H1 (cell line): ENCODE data around the gene COMP. TPM values are rescaled to one million over a fixed set of nuclear protein-coding genes. Genes with fewer than 3 reads are reported as not detected.
A peak's percentile ranks its signal among the peaks of the same experiment; 100 is the strongest.

Experiments
- CTCF ChIA-PET: fragments of 300-600 bp; sonication (Branson Sonifier 250); formaldehyde crosslinking; loops from one replicate; lab custom pipeline; 2021; ENCODE audit not compliant: partially characterized antibody; lab: Charles Lee
- POLR2A ChIA-PET: fragments of 300-600 bp; sonication (Branson Sonifier 250); formaldehyde crosslinking; loops from one replicate; lab custom pipeline; 2021; ENCODE audit warnings: inconsistent platforms; ENCODE audit not compliant: partially characterized antibody; lab: Charles Lee
- DNase-seq, 2 experiments: peaks; one replicate each; pipeline versions ENCODE4 v3.0.0 to v3.0.0-alpha.2; 2010 to 2022; ENCODE audit warnings: low spot score in 2 of 2, low read depth in 1 of 2, mixed read lengths in 1 of 2
- FAIRE-seq: peaks from 2 replicates; lab custom pipeline; 2011; peaks lifted over from hg19 to GRCh38; lab: Jason Lieb, UNC
- H2AFZ ChIP-seq: 2 replicates; pipeline ENCODE4 v1.8.1; 2012; ENCODE audit warnings: low read length, inconsistent platforms
- H2AK5ac ChIP-seq: 2 replicates; pipeline ENCODE4 v1.6.1; 2013; ENCODE audit warnings: low read depth, low read length
- H2BK120ac ChIP-seq: replicated peaks from 2 replicates; pipeline ENCODE3; 2013; ENCODE audit warnings: low read depth, low read length, inconsistent platforms
- H2BK12ac ChIP-seq: 2 replicates; pipeline ENCODE4 v1.6.1; 2013; ENCODE audit warnings: low read depth, low read length
- H2BK15ac ChIP-seq: 2 replicates; pipeline ENCODE4 v1.6.1; 2013; ENCODE audit warnings: low read length
- H2BK20ac ChIP-seq: 2 replicates; pipeline ENCODE4 v1.6.1; 2013; ENCODE audit warnings: low read length
- H2BK5ac ChIP-seq: 2 replicates; pipeline ENCODE4 v1.6.1; 2013; ENCODE audit warnings: low read depth, low read length
- H3K14ac ChIP-seq: 2 replicates; pipeline ENCODE4 v1.6.1; 2013; ENCODE audit warnings: inconsistent platforms; ENCODE audit not compliant: insufficient read length
- H3K18ac ChIP-seq: 2 replicates; pipeline ENCODE4 v1.6.1; 2013; ENCODE audit warnings: low read length; ENCODE audit errors: extremely low read depth
- H3K23ac ChIP-seq: 2 replicates; pipeline ENCODE4 v1.6.1; 2013; ENCODE audit warnings: inconsistent platforms; ENCODE audit not compliant: insufficient read length
- H3K23me2 ChIP-seq: 2 replicates; pipeline ENCODE4 v1.6.1; 2013; ENCODE audit warnings: low read depth, low read length
- H3K27ac ChIP-seq: 2 replicates; pipeline ENCODE4 v1.6.1; 2011; ENCODE audit warnings: low read depth, low read length, inconsistent platforms
- H3K27me3 ChIP-seq, 4 experiments: replicated peaks in 1 of 4; 1 replicate in 1 of 4; 2 replicates in 3 of 4; pipeline versions ENCODE4 v1.6.1 to v1.8.1; 2011 to 2013; ENCODE audit warnings: low read length in 3 of 4, mild to moderate bottlenecking in 3 of 4, inconsistent platforms in 2 of 4, mixed read lengths in 2 of 4, moderate library complexity in 1 of 4; ENCODE audit not compliant: control insufficient read depth in 3 of 4, insufficient read depth in 3 of 4; ENCODE audit errors: extremely low read depth in 1 of 4
- H3K36me3 ChIP-seq, 4 experiments: 2 replicates each; pipeline versions ENCODE4 v1.6.1 to v1.8.1; 2011 to 2013; ENCODE audit warnings: mild to moderate bottlenecking in 4 of 4, low read length in 3 of 4, moderate library complexity in 2 of 4, control low read depth in 1 of 4, inconsistent platforms in 1 of 4; ENCODE audit not compliant: insufficient read depth in 4 of 4, control insufficient read depth in 2 of 4
- H3K4ac ChIP-seq: replicated peaks from 2 replicates; pipeline ENCODE3; 2013; ENCODE audit warnings: low read length, low read depth, mixed read lengths, inconsistent platforms; ENCODE audit not compliant: insufficient read length
- H3K4me1 ChIP-seq, 4 experiments: replicated peaks in 1 of 4; 1 replicate in 1 of 4; 2 replicates in 3 of 4; pipeline versions ENCODE4 v1.6.1 to v1.8.1; 2011 to 2013; ENCODE audit warnings: low read length in 3 of 4, inconsistent platforms in 2 of 4, mixed read lengths in 1 of 4; ENCODE audit not compliant: insufficient read depth in 4 of 4, control insufficient read depth in 3 of 4
- H3K4me2 ChIP-seq, 2 experiments: 2 replicates each; pipeline versions ENCODE4 v1.6.1 to v1.8.1; 2011 to 2013; ENCODE audit warnings: low read depth in 2 of 2, low read length in 2 of 2, control low read depth in 1 of 2, inconsistent platforms in 1 of 2, mild to moderate bottlenecking in 1 of 2; ENCODE audit not compliant: insufficient read depth in 1 of 2
- H3K4me3 ChIP-seq, 4 experiments: fragments of 200-600, 300-600 bp in 1 of 4; sonication (generic), shearing (Covaris generic), sonication (Bioruptor Twin) in 1 of 4; 2 replicates each; pipeline versions ENCODE4 v1.5.1 to v1.8.1; 2011 to 2016; ENCODE audit warnings: low read length in 4 of 4, low read depth in 3 of 4, control low read depth in 2 of 4, inconsistent platforms in 2 of 4, mild to moderate bottlenecking in 2 of 4, mixed read lengths in 1 of 4, moderate library complexity in 1 of 4; ENCODE audit not compliant: insufficient read depth in 2 of 4; ENCODE audit errors: extremely low read depth in 1 of 4
- H3K56ac ChIP-seq: replicated peaks from 2 replicates; pipeline ENCODE3; 2013; ENCODE audit warnings: low read depth, mild to moderate bottlenecking, mixed read lengths, low read length, inconsistent platforms; ENCODE audit not compliant: insufficient read length
- H3K79me1 ChIP-seq: 2 replicates; pipeline ENCODE4 v1.6.1; 2013; ENCODE audit warnings: low read depth, low read length, control low read depth
- H3K79me2 ChIP-seq, 2 experiments: 2 replicates each; pipeline versions ENCODE4 v1.6.1 to v1.8.1; 2012 to 2013; ENCODE audit warnings: low read length in 2 of 2, mild to moderate bottlenecking in 2 of 2, inconsistent platforms in 1 of 2; ENCODE audit not compliant: insufficient read depth in 2 of 2, control insufficient read depth in 1 of 2
- H3K9ac ChIP-seq, 4 experiments: replicated peaks in 1 of 4; 1 replicate in 1 of 4; 2 replicates in 3 of 4; pipeline versions ENCODE4 v1.6.1 to v1.8.1; 2011 to 2013; ENCODE audit warnings: low read depth in 3 of 4, low read length in 3 of 4, control low read depth in 2 of 4, mild to moderate bottlenecking in 2 of 4, moderate library complexity in 2 of 4, inconsistent platforms in 1 of 4; ENCODE audit errors: extremely low read depth in 1 of 4
- H3K9me3 ChIP-seq, 2 experiments: 2 replicates each; pipeline versions ENCODE4 v1.6.1 to v1.8.1; 2012 to 2013; ENCODE audit warnings: mild to moderate bottlenecking in 2 of 2, moderate library complexity in 2 of 2, control low read depth in 1 of 2, inconsistent platforms in 1 of 2, low read depth in 1 of 2, low read length in 1 of 2, mixed read lengths in 1 of 2; ENCODE audit not compliant: insufficient read depth in 2 of 2
- H4K20me1 ChIP-seq, 2 experiments: replicated peaks in 1 of 2; 2 replicates each; pipeline versions ENCODE3 to v1.8.1; 2011 to 2013; ENCODE audit warnings: inconsistent platforms in 2 of 2, low read length in 2 of 2, mild to moderate bottlenecking in 1 of 2; ENCODE audit not compliant: insufficient read depth in 2 of 2, control insufficient read depth in 1 of 2
- H4K5ac ChIP-seq: 2 replicates; pipeline ENCODE4 v1.6.1; 2013; ENCODE audit warnings: low read length, low read depth, mixed read lengths, inconsistent platforms; ENCODE audit not compliant: insufficient read length
- H4K8ac ChIP-seq: 2 replicates; pipeline ENCODE4 v1.8.0; 2013; ENCODE audit warnings: mild to moderate bottlenecking, moderate library complexity, low read length, inconsistent platforms; ENCODE audit not compliant: insufficient read depth; ENCODE audit errors: extremely low read depth
- H4K91ac ChIP-seq: replicated peaks from 2 replicates; pipeline ENCODE3; 2013; ENCODE audit warnings: low read length, mixed read lengths, inconsistent platforms; ENCODE audit not compliant: insufficient read length
- KDM1A ChIP-seq: fragments of 200-600, 300-600 bp; sonication (generic); IDR thresholded peaks from 2 replicates; pipeline ENCODE4 v1.7.1; 2016; ENCODE audit warnings: mild to moderate bottlenecking, low read length, borderline replicate concordance
- KDM4A ChIP-seq: IDR thresholded peaks from one replicate; pipeline ENCODE4 v1.7.1; 2012; ENCODE audit warnings: low read depth, mild to moderate bottlenecking, moderate library complexity, low read length, inconsistent platforms; ENCODE audit not compliant: severe bottlenecking
- RBBP5 ChIP-seq: IDR thresholded peaks from 2 replicates; pipeline ENCODE4 v1.7.1; 2012; ENCODE audit warnings: low read depth, mild to moderate bottlenecking, inconsistent platforms, low read length, moderate library complexity, borderline replicate concordance
- ZNF274 ChIP-seq: IDR thresholded peaks from 2 replicates; pipeline ENCODE4 v1.7.0; 2012; ENCODE audit warnings: low read length, borderline replicate concordance; ENCODE audit errors: extremely low read depth
- WGBS, 2 experiments: shearing (Covaris generic) in 1 of 2; methylation state at CpG; one replicate each; pipeline versions ENCODE4 v1.1.6 to v1.1.7; 2013 to 2015; ENCODE audit warnings: low lambda C conversion rate in 2 of 2, mixed read lengths in 2 of 2, inconsistent platforms in 1 of 2, low coverage in 1 of 2, missing lambda C conversion rate in 1 of 2; ENCODE audit not compliant: insufficient replicate concordance in 2 of 2, insufficient coverage in 1 of 2, insufficient read length in 1 of 2; ENCODE audit errors: extremely low coverage in 1 of 2, missing lambda C conversion rate in 1 of 2; 5-methylcytosine and 5-hydroxymethylcytosine counted together
- polyA plus RNA-seq, 7 experiments: library from polyadenylated mRNA; depleted of rRNA in 3 of 7; stranded (reverse) in 5 of 7; unstranded in 2 of 7; fragments of >200 nt in 5 of 7; fragments of 200-250 nt in 2 of 7; gene quantifications; 1 replicate in 5 of 7; 2 replicates in 1 of 7; 4 replicates in 1 of 7; pipeline versions ENCODE4 v1.2.1 to v1.2.3, GENCODE V29; 2011 to 2013; ENCODE audit warnings: missing spikeins in 2 of 7, mixed read lengths in 2 of 7
- total RNA-seq: library from RNA; stranded (reverse); fragmentation: NEBNext Ultra II Directional; extraction: Animal tissue kit (Norgen Biotek cat#: 25700); gene quantifications from 2 replicates; pipeline ENCODE4 v1.2.1, GENCODE V29; 2021
- TF ChIP-seq, protein P1 (sequence below): IDR thresholded peaks from 2 replicates; pipeline ENCODE4 v1.6.1; 2011; ENCODE audit warnings: low read length, improper control_type of control experiment
- TF ChIP-seq, protein P2 (sequence below): IDR thresholded peaks from 2 replicates; pipeline ENCODE4 v1.6.1; 2011; ENCODE audit warnings: low read depth, mild to moderate bottlenecking, low read length; ENCODE audit not compliant: insufficient read depth

Gene COMP
- total and polyA plus RNA-seq, 2 of the 8 experiments (the other 6 are each of a cell fraction or from before 2014, with no cell fraction given) = 0.17 TPM

DNA sequence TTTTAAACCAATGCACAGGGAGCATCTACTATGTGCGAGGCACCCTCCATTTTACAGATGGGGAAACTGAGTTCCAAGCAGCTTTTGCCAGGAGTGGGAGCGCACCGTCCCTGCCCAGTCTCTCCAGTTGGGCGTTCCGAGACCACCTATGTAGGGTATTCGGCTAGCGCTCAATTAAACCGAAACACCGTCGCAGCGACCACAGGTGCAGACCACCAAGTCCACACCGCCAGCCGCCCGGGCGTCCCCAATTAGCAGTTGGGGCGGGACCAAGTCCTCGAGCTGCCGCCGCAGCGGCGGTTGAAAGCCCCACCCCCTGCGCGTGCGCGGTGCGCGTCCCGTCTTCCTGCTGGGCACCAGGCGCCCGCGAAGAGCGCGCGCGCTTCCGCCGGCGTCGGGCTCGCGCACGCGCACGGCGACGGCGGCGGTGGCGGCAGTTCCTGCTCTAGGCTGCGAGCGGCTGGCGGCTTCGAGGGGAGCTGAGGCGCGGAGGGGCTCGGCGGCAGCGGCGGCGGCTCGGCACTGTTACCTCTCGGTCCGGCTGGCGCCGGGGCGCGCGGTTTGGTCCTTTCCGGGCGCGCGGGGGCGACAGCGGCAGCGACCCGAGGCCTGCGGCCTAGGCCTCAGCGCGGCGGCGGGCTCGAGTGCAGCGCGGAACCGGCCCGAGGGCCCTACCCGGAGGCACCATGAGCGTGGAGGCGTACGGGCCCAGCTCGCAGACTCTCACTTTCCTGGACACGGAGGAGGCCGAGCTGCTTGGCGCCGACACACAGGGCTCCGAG, 40.6 kb upstream of the COMP start, which contains the start of gene UPF1:
TSS of gene UPF1 (plus strand) at position 436 of the 782 bp plus-strand sequence. CDS start at position 687, 251 bp downstream.
- H4K8ac ChIP-seq = peak within 1 kb of the TSS; percentile 95
- 0 out of 2 replicates have a peak within 1 kb of the TSS, but pooled peaks have one; percentile 15 for H2AK5ac ChIP-seq
- no peak for FAIRE-seq
- peak within 1 kb of the TSS; percentile 45 for H4K91ac ChIP-seq
- H3K14ac ChIP-seq = no peak within 1 kb of the TSS
- H2BK12ac ChIP-seq = no peak within 1 kb of the TSS
- no peak within 1 kb of the TSS for H2BK120ac ChIP-seq
- H3K23ac ChIP-seq = no peak within 1 kb of the TSS
- no peak within 1 kb of the TSS for H2BK15ac ChIP-seq
- peak within 1 kb of the TSS; percentile 81 to 93 (median 86) for H3K9ac ChIP-seq
- H3K4me1 ChIP-seq = peaks cover 3 to 15% (median 10%) of the 10 kb centered on the region in 4 experiments
- peak within 1 kb of the TSS; percentile 62; the same call in 1 of the 2 replicates for H3K27ac ChIP-seq
- H3K79me1 ChIP-seq = peaks cover 11% of the 10 kb centered on the region
- CTCF ChIA-PET = interaction anchor here (0.8 to 10.4 kb wide), 9 partner anchors 11 to 159 kb away, joined by 3 to 79 read pairs (median 4); no protein-coding TSS in a partner anchor
- H3K27me3 ChIP-seq = peaks cover 0 to 6% (median 0%) of the 10 kb centered on the region in 4 experiments; a peak in 2 of 7 replicates
- peak within 1 kb of the TSS; percentile 87 to 95 for H3K4me2 ChIP-seq
- peak within 1 kb of the TSS; percentile 48 for H3K18ac ChIP-seq
- peak within 1 kb of the TSS; percentile 83 for H4K5ac ChIP-seq
- peaks cover 26 to 44% of the 10 kb centered on the region in 2 experiments for H3K79me2 ChIP-seq
- H3K36me3 ChIP-seq = peaks cover 0 to 13% (median 0%) of the 10 kb centered on the region in 4 experiments; a peak in 2 of 8 replicates
- peak; percentile 70 to 97 for DNase-seq
- H3K4me3 ChIP-seq = peak within 1 kb of the TSS; percentile 80 to 99 (median 84)
- peak within 1 kb of the TSS; percentile 82 for H3K56ac ChIP-seq
- H3K23me2 ChIP-seq = peaks cover 11% of the 10 kb centered on the region
- H2BK20ac ChIP-seq = no peak within 1 kb of the TSS
- H3K9me3 ChIP-seq = no peaks in the 10 kb centered on the region
- H4K20me1 ChIP-seq = peaks cover 30 to 35% of the 10 kb centered on the region in 2 experiments
- H2BK5ac ChIP-seq = peak within 1 kb of the TSS; percentile 60
- POLR2A ChIA-PET = interaction anchor here (0.5 to 3.4 kb wide), 21 partner anchors 10 to 542 kb away, joined by 3 to 18 read pairs (median 3); partner anchors contain the start of gene COMP
- peak within 1 kb of the TSS; percentile 98 for H2AFZ ChIP-seq
- H3K4ac ChIP-seq = peak within 1 kb of the TSS; percentile 57
- WGBS, 2 experiments = 2% methylated on average over 76 of the region's 96 CpGs; no CpG with 5 or more reads in 1 of the 2 experiments
- TF ChIP-seq, protein P1, sequence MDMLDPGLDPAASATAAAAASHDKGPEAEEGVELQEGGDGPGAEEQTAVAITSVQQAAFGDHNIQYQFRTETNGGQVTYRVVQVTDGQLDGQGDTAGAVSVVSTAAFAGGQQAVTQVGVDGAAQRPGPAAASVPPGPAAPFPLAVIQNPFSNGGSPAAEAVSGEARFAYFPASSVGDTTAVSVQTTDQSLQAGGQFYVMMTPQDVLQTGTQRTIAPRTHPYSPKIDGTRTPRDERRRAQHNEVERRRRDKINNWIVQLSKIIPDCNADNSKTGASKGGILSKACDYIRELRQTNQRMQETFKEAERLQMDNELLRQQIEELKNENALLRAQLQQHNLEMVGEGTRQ = no peak
- TF ChIP-seq KDM1A = peak; percentile 89
- TF ChIP-seq KDM4A = peak; percentile 86
- TF ChIP-seq, protein P2, sequence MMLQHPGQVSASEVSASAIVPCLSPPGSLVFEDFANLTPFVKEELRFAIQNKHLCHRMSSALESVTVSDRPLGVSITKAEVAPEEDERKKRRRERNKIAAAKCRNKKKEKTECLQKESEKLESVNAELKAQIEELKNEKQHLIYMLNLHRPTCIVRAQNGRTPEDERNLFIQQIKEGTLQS = no peak
- TF ChIP-seq ZNF274 = no peak
- TF ChIP-seq RBBP5 = peak; percentile 68; the same call in 1 of the 2 replicates
